ENCODE data around the gene GAN.

GAN gene

GRCh38 chr16:81421126-81421525 lies 106.4 kb downstream of the GAN start:
- TF ChIP-seq EGR1 (IDR thresholded peaks at IDR 0.05) (no peak), YY1 (IDR thresholded peaks at IDR 0.05; ENCODE audit: low read depth) (no peak), NFIC (IDR thresholded peaks at IDR 0.05) (no peak), TEAD4 (IDR thresholded peaks at IDR 0.05) (no peak), USF1 (IDR thresholded peaks at IDR 0.05) (no peak), TCF12 (IDR thresholded peaks at IDR 0.05; ENCODE audit: low read depth) (no peak), FOXM1 (IDR thresholded peaks at IDR 0.05; ENCODE audit: borderline replicate concordance, low read depth) (no peak)

GRCh38 chr16:81421536-81421935 lies 106.8 kb downstream of the GAN start:
- TF ChIP-seq NFIC (IDR thresholded peaks at IDR 0.05), result no peak
- no peak for TF ChIP-seq ZBTB7A (IDR thresholded peaks at IDR 0.05; ENCODE audit: low read depth)
- no peak for TF ChIP-seq TEAD4 (IDR thresholded peaks at IDR 0.05)
- TF ChIP-seq CREB1 (IDR thresholded peaks at IDR 0.05; ENCODE audit: low read depth), result no peak
- no peak for TF ChIP-seq EGR1 (IDR thresholded peaks at IDR 0.05)
- no peak for TF ChIP-seq USF1 (IDR thresholded peaks at IDR 0.05)
- no peak for TF ChIP-seq YY1 (IDR thresholded peaks at IDR 0.05; ENCODE audit: low read depth)
- TF ChIP-seq TAF1 (IDR thresholded peaks at IDR 0.05; ENCODE audit: low read depth), result no peak
- TF ChIP-seq CEBPB (IDR thresholded peaks at IDR 0.05), result no peak
- no peak for TF ChIP-seq RAD21 (IDR thresholded peaks at IDR 0.05; ENCODE audit: low read depth)
- no peak for TF ChIP-seq TCF12 (IDR thresholded peaks at IDR 0.05; ENCODE audit: low read depth)
- TF ChIP-seq FOXM1 (IDR thresholded peaks at IDR 0.05; ENCODE audit: borderline replicate concordance, low read depth), result no peak
- TF ChIP-seq EP300 (IDR thresholded peaks at IDR 0.05; ENCODE audit: borderline replicate concordance), result no peak
- TF ChIP-seq REST (IDR thresholded peaks at IDR 0.05; ENCODE audit: low read depth), result no peak
- no peak for TF ChIP-seq MAX (IDR thresholded peaks at IDR 0.05)

- TF ChIP-seq USF1 (IDR thresholded peaks at IDR 0.05) (peak; percentile 15; the same call in 1 of the 2 replicates), REST (IDR thresholded peaks at IDR 0.05; ENCODE audit: low read depth) (no peak), CREB1 (IDR thresholded peaks at IDR 0.05; ENCODE audit: low read depth) (no peak), CEBPB (IDR thresholded peaks at IDR 0.05) (no peak), TCF12 (IDR thresholded peaks at IDR 0.05; ENCODE audit: low read depth) (no peak)
Observed at GRCh38 chr16:81424771-81425170, 110.0 kb downstream of the GAN start.

- TF ChIP-seq CREB1 (IDR thresholded peaks at IDR 0.05; ENCODE audit: low read depth), result no peak
- no peak for TF ChIP-seq REST (IDR thresholded peaks at IDR 0.05; ENCODE audit: low read depth)
- TF ChIP-seq RAD21 (IDR thresholded peaks at IDR 0.05; ENCODE audit: low read depth), result no peak
- no peak for TF ChIP-seq FOXM1 (IDR thresholded peaks at IDR 0.05; ENCODE audit: borderline replicate concordance, low read depth)
- no peak for TF ChIP-seq TAF1 (IDR thresholded peaks at IDR 0.05; ENCODE audit: low read depth)
- no peak for TF ChIP-seq EGR1 (IDR thresholded peaks at IDR 0.05)
- TF ChIP-seq ZBTB7A (IDR thresholded peaks at IDR 0.05; ENCODE audit: low read depth), result no peak
Observed at GRCh38 chr16:81427219-81427618, 112.5 kb downstream of the GAN start.

- TF ChIP-seq RAD21 (IDR thresholded peaks at IDR 0.05; ENCODE audit: low read depth) (peak; percentile 46), ZBTB7A (IDR thresholded peaks at IDR 0.05; ENCODE audit: low read depth) (no peak), TAF1 (IDR thresholded peaks at IDR 0.05; ENCODE audit: low read depth) (no peak), REST (IDR thresholded peaks at IDR 0.05; ENCODE audit: low read depth) (no peak), CREB1 (IDR thresholded peaks at IDR 0.05; ENCODE audit: low read depth) (no peak)
Observed at GRCh38 chr16:81429045-81429521, 114.3 kb downstream of the GAN start.
